H9 (cell line): ENCODE measurements around the gene LARGE1. TPM values are rescaled to one million over a fixed set of nuclear protein-coding genes. Genes with fewer than 3 reads are reported as not detected.
A peak's percentile ranks its signal among the peaks of the same experiment; 100 is the strongest.

Experiments used
- DNase-seq: peaks from one replicate; pipeline ENCODE4 v3.0.0-alpha.2; 2017
- H2AFZ ChIP-seq: one replicate; pipeline ENCODE4 v1.6.1; 2013; ENCODE audit warnings: mild to moderate bottlenecking, low read length, control low read depth, moderate library complexity
- H2AK5ac ChIP-seq: 2 replicates; pipeline ENCODE4 v1.6.1; 2013; ENCODE audit warnings: low read length, control low read depth, mixed read lengths; ENCODE audit not compliant: insufficient read length
- H2BK120ac ChIP-seq: one replicate; pipeline ENCODE4 v1.6.1; 2013; ENCODE audit warnings: low read depth, mild to moderate bottlenecking, low read length, control low read depth, inconsistent platforms; ENCODE audit not compliant: poor library complexity, severe bottlenecking
- H2BK12ac ChIP-seq: 2 replicates; pipeline ENCODE4 v1.6.1; 2013; ENCODE audit warnings: low read length, control low read depth, mixed read lengths, low read depth; ENCODE audit not compliant: insufficient read length
- H2BK15ac ChIP-seq: 2 replicates; pipeline ENCODE4 v1.6.1; 2013; ENCODE audit warnings: low read depth, low read length, control low read depth
- H2BK20ac ChIP-seq: one replicate; pipeline ENCODE4 v1.6.1; 2013; ENCODE audit warnings: low read depth, mild to moderate bottlenecking, low read length, control low read depth, inconsistent platforms; ENCODE audit not compliant: poor library complexity, severe bottlenecking
- H2BK5ac ChIP-seq: 2 replicates; pipeline ENCODE4 v1.6.1; 2013; ENCODE audit warnings: low read length, control low read depth, mixed read lengths; ENCODE audit not compliant: insufficient read length
- H3K14ac ChIP-seq: 2 replicates; pipeline ENCODE4 v1.6.1; 2013; ENCODE audit warnings: low read length, control low read depth; ENCODE audit not compliant: insufficient read depth
- H3K18ac ChIP-seq: 2 replicates; pipeline ENCODE4 v1.6.1; 2013; ENCODE audit warnings: low read depth, mild to moderate bottlenecking, mixed read lengths, low read length, control low read depth; ENCODE audit not compliant: insufficient read length
- H3K23ac ChIP-seq: 2 replicates; pipeline ENCODE4 v1.6.1; 2013; ENCODE audit warnings: low read length, control low read depth, mixed read lengths, low read depth; ENCODE audit not compliant: insufficient read length
- H3K23me2 ChIP-seq: 2 replicates; pipeline ENCODE4 v1.6.1; 2013; ENCODE audit warnings: low read depth, mild to moderate bottlenecking, mixed read lengths, low read length, control low read depth; ENCODE audit not compliant: insufficient read length, poor library complexity, severe bottlenecking
- H3K27ac ChIP-seq: 2 replicates; pipeline ENCODE4 v1.5.1; 2013; ENCODE audit warnings: low read length, control low read depth, mixed read lengths, low read depth; ENCODE audit not compliant: insufficient read length
- H3K27me3 ChIP-seq: 2 replicates; pipeline ENCODE4 v1.6.1; 2013; ENCODE audit warnings: low read length, control low read depth, inconsistent platforms; ENCODE audit not compliant: insufficient read depth
- H3K4ac ChIP-seq: 2 replicates; pipeline ENCODE4 v1.6.1; 2013; ENCODE audit warnings: low read depth, mild to moderate bottlenecking, control low read depth, inconsistent platforms, low read length, moderate library complexity
- H3K4me1 ChIP-seq: 2 replicates; pipeline ENCODE4 v1.6.1; 2013; ENCODE audit warnings: low read length, control low read depth, inconsistent platforms; ENCODE audit not compliant: insufficient read depth
- H3K4me2 ChIP-seq: 2 replicates; pipeline ENCODE4 v1.6.1; 2013; ENCODE audit warnings: low read length, control low read depth, mixed read lengths; ENCODE audit not compliant: insufficient read length, insufficient read depth
- H3K56ac ChIP-seq: 2 replicates; pipeline ENCODE4 v1.6.1; 2013; ENCODE audit warnings: low read depth, mild to moderate bottlenecking, mixed read lengths, low read length, control low read depth; ENCODE audit not compliant: insufficient read length
- H3K79me1 ChIP-seq: 2 replicates; pipeline ENCODE4 v1.6.1; 2013; ENCODE audit warnings: low read depth, mild to moderate bottlenecking, moderate library complexity, low read length, control low read depth, inconsistent platforms; ENCODE audit not compliant: insufficient read depth, poor library complexity, severe bottlenecking
- H3K79me2 ChIP-seq: 2 replicates; pipeline ENCODE4 v1.6.1; 2013; ENCODE audit warnings: low read length, control low read depth, inconsistent platforms; ENCODE audit not compliant: insufficient read depth
- H3K9ac ChIP-seq: 2 replicates; pipeline ENCODE4 v1.6.1; 2013; ENCODE audit warnings: low read length, control low read depth, mixed read lengths; ENCODE audit not compliant: insufficient read length; ENCODE audit errors: extremely low read depth
- H3K9me3 ChIP-seq: one replicate; pipeline ENCODE4 v1.6.1; 2013; ENCODE audit warnings: low read depth, low read length, inconsistent platforms; ENCODE audit not compliant: control insufficient read depth
- H3T11ph ChIP-seq: one replicate; pipeline ENCODE4 v1.6.1; 2013; ENCODE audit warnings: mild to moderate bottlenecking, low read length, control low read depth, inconsistent platforms
- H4K20me1 ChIP-seq: one replicate; pipeline ENCODE4 v1.6.1; 2013; ENCODE audit not compliant: control insufficient read depth, insufficient read length, insufficient read depth
- H4K5ac ChIP-seq: 2 replicates; pipeline ENCODE4 v1.6.1; 2013; ENCODE audit warnings: low read depth, mild to moderate bottlenecking, mixed read lengths, low read length, control low read depth; ENCODE audit not compliant: insufficient read length
- H4K8ac ChIP-seq: replicated peaks from 2 replicates; pipeline ENCODE4 v1.6.1; 2013; ENCODE audit warnings: low read length, control low read depth, mixed read lengths, low read depth; ENCODE audit not compliant: insufficient read length
- H4K91ac ChIP-seq: 2 replicates; pipeline ENCODE4 v1.6.1; 2013; ENCODE audit warnings: low read depth, mild to moderate bottlenecking, moderate library complexity, mixed read lengths, low read length, control low read depth; ENCODE audit not compliant: insufficient read length
- H3K27ac Mint-ChIP-seq, 3 experiments: 2 replicates in 2 of 3; 3 replicates in 1 of 3; pipeline ENCODE4 v1.8.0; 2020 to 2021; ENCODE audit warnings: mixed read lengths in 3 of 3, mild to moderate bottlenecking in 1 of 3, moderate library complexity in 1 of 3
- H3K27me3 Mint-ChIP-seq: 2 replicates; pipeline ENCODE4 v1.8.0; 2021; ENCODE audit warnings: low read depth, mild to moderate bottlenecking, moderate library complexity, mixed read lengths
- H3K36me3 Mint-ChIP-seq, 3 experiments: 2 replicates in 2 of 3; 3 replicates in 1 of 3; pipeline ENCODE4 v1.8.0; 2020 to 2021; ENCODE audit warnings: low read depth in 3 of 3, mixed read lengths in 3 of 3; ENCODE audit not compliant: insufficient read depth in 1 of 3
- H3K4me1 Mint-ChIP-seq, 2 experiments: 2 replicates each; pipeline ENCODE4 v1.8.0; 2020; ENCODE audit warnings: mixed read lengths in 2 of 2
- H3K4me3 Mint-ChIP-seq, 2 experiments: 2 replicates in 1 of 2; 3 replicates in 1 of 2; pipeline ENCODE4 v1.8.0; 2020 to 2021; ENCODE audit warnings: mild to moderate bottlenecking in 2 of 2, mixed read lengths in 2 of 2, moderate library complexity in 1 of 2
- H3K9me3 Mint-ChIP-seq, 2 experiments: 2 replicates in 1 of 2; 3 replicates in 1 of 2; pipeline ENCODE4 v1.8.0; 2020; ENCODE audit warnings: mild to moderate bottlenecking in 2 of 2, mixed read lengths in 2 of 2, moderate library complexity in 1 of 2
- WGBS: extraction: QIAGEN DNeasy Blood & Tissue Kit; methylation state at CpG from one replicate; pipeline ENCODE4 v1.1.7; 2013; ENCODE audit warnings: missing lambda C conversion rate, low lambda C conversion rate, mixed read lengths; ENCODE audit not compliant: insufficient read length; ENCODE audit errors: extremely low coverage; 5-methylcytosine and 5-hydroxymethylcytosine counted together
- total RNA-seq: library from RNA; stranded (reverse); gene quantifications from 2 replicates; pipeline ENCODE4 v1.2.1, GENCODE V29; 2021
- TF ChIP-seq, protein P1 (sequence below): fragments of 200-600 bp; sonication (generic); conservative IDR thresholded peaks from 3 replicates; pipeline ENCODE4 v1.8.0; 2021; ENCODE audit warnings: antibody characterized with exemption, mild to moderate bottlenecking

The LARGE1 gene
- total RNA-seq, 1 experiment from 2014 or later, result 43.5 TPM

GRCh38 chr22:33848251-33848650, 72.0 kb downstream of the LARGE1 start:
- no peak overlapping the region for H2AFZ ChIP-seq
- peak overlapping the region; percentile 47 for H4K91ac ChIP-seq
- peak overlapping the region; percentile 6 for H2BK12ac ChIP-seq
- no peak overlapping the region for H2BK20ac ChIP-seq
- no peak overlapping the region; the same call in 1 of the 2 replicates for H3K14ac ChIP-seq
- H4K5ac ChIP-seq, result no peak overlapping the region
- Mint-ChIP-seq H3K4me3 (0 out of 5 replicates have a peak overlapping the region, but pooled peaks of 1 of the 2 experiments have one; percentile 31), H3K27me3 (no peaks in the 10 kb centered on the region), H3K4me1 (peaks cover 80 to 93% of the 10 kb centered on the region in 2 experiments), H3K36me3 (peaks cover 3 to 8% (median 3%) of the 10 kb centered on the region in 3 experiments; a peak in 4 of 7 replicates), H3K27ac (peak overlapping the region; percentile 80 to 98 (median 95)), H3K9me3 (no peaks in the 10 kb centered on the region)
- H4K20me1 ChIP-seq, result no peaks in the 10 kb centered on the region
- H3K79me2 ChIP-seq, result peaks cover 29% of the 10 kb centered on the region; the same call in 1 of the 2 replicates
- H2BK120ac ChIP-seq, result no peak overlapping the region
- H3K23ac ChIP-seq, result no peak overlapping the region
- TF ChIP-seq, protein P1, sequence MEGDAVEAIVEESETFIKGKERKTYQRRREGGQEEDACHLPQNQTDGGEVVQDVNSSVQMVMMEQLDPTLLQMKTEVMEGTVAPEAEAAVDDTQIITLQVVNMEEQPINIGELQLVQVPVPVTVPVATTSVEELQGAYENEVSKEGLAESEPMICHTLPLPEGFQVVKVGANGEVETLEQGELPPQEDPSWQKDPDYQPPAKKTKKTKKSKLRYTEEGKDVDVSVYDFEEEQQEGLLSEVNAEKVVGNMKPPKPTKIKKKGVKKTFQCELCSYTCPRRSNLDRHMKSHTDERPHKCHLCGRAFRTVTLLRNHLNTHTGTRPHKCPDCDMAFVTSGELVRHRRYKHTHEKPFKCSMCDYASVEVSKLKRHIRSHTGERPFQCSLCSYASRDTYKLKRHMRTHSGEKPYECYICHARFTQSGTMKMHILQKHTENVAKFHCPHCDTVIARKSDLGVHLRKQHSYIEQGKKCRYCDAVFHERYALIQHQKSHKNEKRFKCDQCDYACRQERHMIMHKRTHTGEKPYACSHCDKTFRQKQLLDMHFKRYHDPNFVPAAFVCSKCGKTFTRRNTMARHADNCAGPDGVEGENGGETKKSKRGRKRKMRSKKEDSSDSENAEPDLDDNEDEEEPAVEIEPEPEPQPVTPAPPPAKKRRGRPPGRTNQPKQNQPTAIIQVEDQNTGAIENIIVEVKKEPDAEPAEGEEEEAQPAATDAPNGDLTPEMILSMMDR, result no peak
- no peak overlapping the region for H3K56ac ChIP-seq
- no peak overlapping the region for H2BK5ac ChIP-seq
- H3K23me2 ChIP-seq, result peaks cover 3% of the 10 kb centered on the region
- H3K27me3 ChIP-seq, result no peaks in the 10 kb centered on the region
- WGBS, result no CpG with 5 or more reads among the region's 7 CpGs
- H2AK5ac ChIP-seq, result no peak overlapping the region
- H3K79me1 ChIP-seq, result no peaks in the 10 kb centered on the region
- no peak overlapping the region for H4K8ac ChIP-seq
- H3K4ac ChIP-seq, result no peak overlapping the region
- H3K4me2 ChIP-seq, result no peak overlapping the region
- no peak overlapping the region for H3T11ph ChIP-seq
- H3K9me3 ChIP-seq, result no peaks in the 10 kb centered on the region
- H3K4me1 ChIP-seq, result peaks cover 34% of the 10 kb centered on the region
- H3K9ac ChIP-seq, result no peak overlapping the region
- H2BK15ac ChIP-seq, result no peak overlapping the region
- peak overlapping the region; percentile 7 for H3K18ac ChIP-seq
- DNase-seq, result no peak
- H3K27ac ChIP-seq, result peak overlapping the region; percentile 33
